Gastrocnemius medialis (tissue), 4 donors: ENCODE results near the gene PLXND1.

Experiments used
- POLR2A ChIP-seq, 2 donors: fragments of 450-650 bp; IDR thresholded peaks; one replicate each; pipeline ENCODE4 v1.6.1; 2017; ENCODE audit warnings: antibody characterized with exemption in 2 of 2, mild to moderate bottlenecking in 2 of 2, moderate library complexity in 2 of 2
- TF ChIP-seq, protein P1 (sequence below), 5 experiments: fragments of 450-650 bp in 3 of 5; fragments of 200-600 bp in 2 of 5; sonication (generic) in 2 of 5; IDR thresholded peaks in 4 of 5; conservative IDR thresholded peaks in 1 of 5; 1 replicate in 4 of 5; 2 replicates in 1 of 5; pipeline ENCODE4 v1.5.1; 2016 to 2019; ENCODE audit warnings: antibody characterized with exemption in 5 of 5, mild to moderate bottlenecking in 3 of 5, moderate library complexity in 3 of 5

DNA sequence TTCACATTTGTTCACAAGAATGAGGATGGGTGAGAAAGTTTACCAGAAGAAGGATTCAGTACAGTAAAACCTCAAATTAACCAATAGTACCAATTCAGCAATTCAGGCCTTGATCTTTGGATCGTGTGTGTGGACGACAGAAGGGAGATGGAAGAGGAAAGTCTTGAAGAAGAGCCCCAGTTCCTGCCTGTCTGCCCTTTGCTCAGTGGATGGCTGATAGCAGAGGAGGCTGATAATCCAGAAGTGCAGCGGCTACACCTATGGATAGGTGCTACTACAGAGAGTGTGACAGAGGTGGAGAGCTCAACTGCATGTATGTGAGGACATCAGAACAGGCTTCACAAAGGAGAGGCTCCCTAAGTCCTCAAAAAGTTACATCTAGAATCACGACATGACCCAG lies 29.2 kb upstream of the PLXND1 start:
- no peak for TF ChIP-seq POLR2A (IDR thresholded peaks at IDR 0.05)
- TF ChIP-seq, protein P1, sequence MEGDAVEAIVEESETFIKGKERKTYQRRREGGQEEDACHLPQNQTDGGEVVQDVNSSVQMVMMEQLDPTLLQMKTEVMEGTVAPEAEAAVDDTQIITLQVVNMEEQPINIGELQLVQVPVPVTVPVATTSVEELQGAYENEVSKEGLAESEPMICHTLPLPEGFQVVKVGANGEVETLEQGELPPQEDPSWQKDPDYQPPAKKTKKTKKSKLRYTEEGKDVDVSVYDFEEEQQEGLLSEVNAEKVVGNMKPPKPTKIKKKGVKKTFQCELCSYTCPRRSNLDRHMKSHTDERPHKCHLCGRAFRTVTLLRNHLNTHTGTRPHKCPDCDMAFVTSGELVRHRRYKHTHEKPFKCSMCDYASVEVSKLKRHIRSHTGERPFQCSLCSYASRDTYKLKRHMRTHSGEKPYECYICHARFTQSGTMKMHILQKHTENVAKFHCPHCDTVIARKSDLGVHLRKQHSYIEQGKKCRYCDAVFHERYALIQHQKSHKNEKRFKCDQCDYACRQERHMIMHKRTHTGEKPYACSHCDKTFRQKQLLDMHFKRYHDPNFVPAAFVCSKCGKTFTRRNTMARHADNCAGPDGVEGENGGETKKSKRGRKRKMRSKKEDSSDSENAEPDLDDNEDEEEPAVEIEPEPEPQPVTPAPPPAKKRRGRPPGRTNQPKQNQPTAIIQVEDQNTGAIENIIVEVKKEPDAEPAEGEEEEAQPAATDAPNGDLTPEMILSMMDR (IDR thresholded peaks at IDR 0.05 in 4 of 5, conservative IDR thresholded peaks at IDR 0.05 in 1 of 5): no peak
